GM20000 (cell line): ENCODE results near the gene RARRES1.

Source experiments
- DNase-seq: peaks from one replicate; pipeline ENCODE4 v3.0.0; 2012; ENCODE audit warnings: low spot score
- TF ChIP-seq, protein P1 (sequence below): IDR thresholded peaks from 2 replicates; pipeline ENCODE4 v1.5.1; 2012; ENCODE audit warnings: mild to moderate bottlenecking, control low read depth; ENCODE audit errors: extremely low read depth, missing control alignments

The RARRES1 gene

DNA sequence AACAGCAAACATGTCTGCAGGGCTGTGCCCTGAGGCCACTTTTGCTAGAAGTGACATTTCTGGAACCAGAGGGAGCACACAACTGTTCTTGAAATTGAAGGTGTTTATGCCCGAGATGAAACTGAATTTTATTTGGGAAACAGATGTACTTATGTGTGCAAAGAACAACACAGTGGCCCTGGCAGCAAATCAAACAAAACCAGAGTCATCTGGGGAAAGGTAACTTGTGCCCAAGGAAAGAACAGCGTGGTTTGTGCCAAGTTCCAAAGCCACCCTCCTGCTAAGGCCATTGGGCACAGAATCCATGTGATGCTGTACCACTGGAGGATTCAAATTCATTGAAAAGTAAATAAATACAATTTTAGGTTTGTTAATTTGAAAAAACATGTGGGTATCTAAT, 31.2 kb upstream of the RARRES1 start:
- no peak for DNase-seq
- TF ChIP-seq, protein P1, sequence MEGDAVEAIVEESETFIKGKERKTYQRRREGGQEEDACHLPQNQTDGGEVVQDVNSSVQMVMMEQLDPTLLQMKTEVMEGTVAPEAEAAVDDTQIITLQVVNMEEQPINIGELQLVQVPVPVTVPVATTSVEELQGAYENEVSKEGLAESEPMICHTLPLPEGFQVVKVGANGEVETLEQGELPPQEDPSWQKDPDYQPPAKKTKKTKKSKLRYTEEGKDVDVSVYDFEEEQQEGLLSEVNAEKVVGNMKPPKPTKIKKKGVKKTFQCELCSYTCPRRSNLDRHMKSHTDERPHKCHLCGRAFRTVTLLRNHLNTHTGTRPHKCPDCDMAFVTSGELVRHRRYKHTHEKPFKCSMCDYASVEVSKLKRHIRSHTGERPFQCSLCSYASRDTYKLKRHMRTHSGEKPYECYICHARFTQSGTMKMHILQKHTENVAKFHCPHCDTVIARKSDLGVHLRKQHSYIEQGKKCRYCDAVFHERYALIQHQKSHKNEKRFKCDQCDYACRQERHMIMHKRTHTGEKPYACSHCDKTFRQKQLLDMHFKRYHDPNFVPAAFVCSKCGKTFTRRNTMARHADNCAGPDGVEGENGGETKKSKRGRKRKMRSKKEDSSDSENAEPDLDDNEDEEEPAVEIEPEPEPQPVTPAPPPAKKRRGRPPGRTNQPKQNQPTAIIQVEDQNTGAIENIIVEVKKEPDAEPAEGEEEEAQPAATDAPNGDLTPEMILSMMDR = no peak

DNA sequence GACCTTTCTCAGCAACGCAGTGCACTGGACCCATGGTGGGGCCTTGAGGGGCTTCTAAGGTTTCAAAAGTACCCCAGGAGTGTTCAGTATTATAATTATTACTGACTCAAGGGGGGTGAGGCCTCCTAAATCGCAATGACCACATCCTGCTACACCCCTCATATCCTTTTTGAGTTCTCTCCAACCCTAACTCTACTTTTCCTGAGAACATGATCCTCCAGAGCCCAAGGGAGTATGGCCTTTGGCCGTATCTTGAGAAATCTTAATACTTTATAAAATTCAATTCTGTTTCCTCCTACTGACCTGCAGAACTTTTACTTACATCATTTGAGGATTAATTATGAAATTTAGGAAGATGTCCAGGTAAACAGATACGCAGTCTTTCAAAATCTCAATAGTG, 30.4 kb upstream of the RARRES1 start:
- TF ChIP-seq, protein P1 = no peak
- DNase-seq = no peak

DNA sequence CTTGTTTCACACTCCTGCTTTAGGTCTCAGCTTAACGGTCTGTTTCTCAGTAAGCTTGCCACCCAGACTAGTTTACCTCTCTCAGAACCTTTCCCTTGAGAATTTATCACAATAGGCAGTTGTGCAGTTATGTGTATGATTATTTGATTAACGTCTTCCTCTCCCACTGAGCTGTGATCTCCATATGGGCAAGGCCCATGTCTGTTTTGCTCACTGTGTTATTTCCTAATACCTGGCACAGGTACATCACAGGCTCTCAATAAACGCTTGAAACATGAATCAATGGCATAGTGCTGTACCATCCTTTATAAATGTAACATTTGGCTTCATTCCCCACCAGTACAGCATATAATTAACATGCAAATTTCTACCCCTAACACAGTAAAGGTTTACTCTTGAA, 29.1 kb upstream of the RARRES1 start:
- TF ChIP-seq, protein P1 = no peak
- DNase-seq = no peak

DNA sequence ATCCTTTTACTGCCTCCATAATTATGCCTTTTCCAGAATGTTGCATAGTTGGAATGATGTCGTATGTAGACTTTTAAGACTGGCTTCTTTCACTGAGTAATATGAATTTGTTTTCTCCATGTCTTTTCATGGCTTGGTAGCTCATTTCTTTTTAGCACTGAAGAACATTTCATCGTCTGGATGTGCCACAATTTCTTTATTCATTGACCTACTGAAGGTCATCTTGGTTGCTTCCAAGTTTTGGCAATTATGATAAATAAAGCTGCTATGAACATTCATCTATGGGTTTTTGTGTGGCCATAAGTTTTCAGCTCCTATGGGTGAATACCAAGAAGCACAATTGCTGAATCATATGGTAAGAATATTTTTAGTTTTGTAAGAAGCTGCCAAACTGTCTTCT, 23.2 kb upstream of the RARRES1 start:
- no peak for DNase-seq
- TF ChIP-seq, protein P1 = no peak

DNA sequence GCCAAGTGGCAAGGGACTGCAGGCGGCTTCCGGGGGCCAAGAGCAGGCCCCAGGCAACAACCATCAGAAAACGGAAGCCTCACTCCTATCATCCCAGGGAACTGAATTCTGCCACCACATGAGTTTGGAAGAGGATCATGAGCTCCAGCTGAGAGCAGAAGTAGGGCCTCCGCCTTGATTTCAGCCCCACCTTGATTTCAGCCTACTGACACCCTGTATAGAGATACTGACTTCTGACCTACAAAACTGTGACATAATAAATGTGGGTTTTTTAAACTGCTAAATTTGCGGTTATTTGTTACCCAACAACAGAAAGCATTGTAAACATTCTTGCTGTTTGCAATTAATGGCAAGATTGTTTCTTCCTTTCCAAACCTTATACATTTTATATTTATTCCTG, 21.6 kb upstream of the RARRES1 start:
- TF ChIP-seq, protein P1 = no peak

DNA sequence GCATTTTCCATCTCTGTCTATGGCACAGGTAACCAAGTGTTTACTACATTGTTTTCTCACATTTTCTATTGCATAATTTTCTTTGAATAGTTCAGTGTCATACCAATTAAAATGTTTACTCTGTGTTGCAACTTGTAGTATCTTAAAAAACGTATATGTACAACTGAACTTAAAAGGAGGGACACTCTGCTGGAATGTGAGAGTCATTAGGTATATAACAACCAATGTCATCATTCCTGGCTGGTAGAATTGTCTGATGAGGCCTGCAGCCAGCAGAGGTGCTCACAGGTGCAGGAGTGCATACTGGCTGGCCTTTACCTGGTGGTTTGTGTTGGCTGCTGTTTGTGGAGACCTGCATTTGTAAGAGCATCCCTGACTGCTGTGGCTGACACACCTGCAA, 19.1 kb upstream of the RARRES1 start:
- no peak for DNase-seq
- TF ChIP-seq, protein P1 = no peak

More for the DNA sequence above, 21.6 kb upstream of the RARRES1 start:
- DNase-seq = no peak

DNA sequence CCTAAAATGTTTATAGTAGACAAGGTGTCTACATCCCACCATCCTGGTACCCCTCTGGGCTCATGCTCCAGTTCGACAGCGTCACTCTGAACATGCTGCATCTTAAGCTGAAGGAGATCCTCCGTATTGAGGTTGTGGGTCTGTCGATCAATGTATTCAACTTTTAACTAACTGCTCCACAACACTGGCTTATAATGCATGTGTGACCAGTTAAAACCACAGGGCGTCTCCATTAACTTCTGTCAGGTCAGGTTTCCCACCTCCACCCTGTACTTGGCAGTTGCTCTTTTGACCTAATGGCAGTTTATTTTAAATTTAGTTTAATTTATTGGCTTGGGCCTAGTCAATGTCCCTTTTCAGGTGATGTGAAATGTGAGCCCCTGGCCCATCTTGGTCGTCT, 17.8 kb upstream of the RARRES1 start:
- no peak for DNase-seq
- TF ChIP-seq, protein P1 = no peak
